B cell (primary cell): ENCODE data around the gene SKOR1. TPM values are rescaled to one million over a fixed set of nuclear protein-coding genes. Genes with fewer than 3 reads are reported as not detected.
A peak's percentile ranks its signal among the peaks of the same experiment; 100 is the strongest.

ENCODE experiments used
- ATAC-seq: fragments of 200-7000 bp; cut with Tn5 transposase; one replicate; pipeline ENCODE4 v1.10.0; 2021; ENCODE audit warnings: low read depth, mild to moderate bottlenecking, moderate number of reproducible peaks, moderate library complexity
- CTCF ChIA-PET: fragments of 350-600 bp; sonication (Branson Sonifier 250); formaldehyde crosslinking; loops from one replicate; lab custom pipeline; 2021; ENCODE audit warnings: antibody characterized with exemption, inconsistent platforms; lab: Charles Lee
- POLR2A ChIA-PET: fragments of 350-600 bp; sonication (Branson Sonifier 250); formaldehyde crosslinking; loops from one replicate; lab custom pipeline; 2021; ENCODE audit warnings: antibody characterized with exemption; lab: Charles Lee
- DNase-seq: peaks from one replicate; pipeline ENCODE4 v3.0.0; 2013
- H2AFZ ChIP-seq: 2 replicates; pipeline ENCODE4 v1.6.1; 2012; ENCODE audit warnings: mild to moderate bottlenecking, low read depth, low read length; ENCODE audit not compliant: insufficient read depth, poor library complexity, severe bottlenecking
- H3K27ac ChIP-seq, 2 donors: 1 replicate in 1 of 2; 2 replicates in 1 of 2; pipeline ENCODE4 v1.5.1; 2012 to 2013; ENCODE audit warnings: low read length in 2 of 2, mild to moderate bottlenecking in 2 of 2, moderate library complexity in 1 of 2
- H3K27me3 ChIP-seq, 4 experiments: fragments of 200-600 bp in 1 of 4; sonication (generic) in 1 of 4; replicated peaks in 1 of 4; 1 replicate in 2 of 4; 2 replicates in 2 of 4; pipeline versions ENCODE4 v1.6.1 to v1.7.0; 2013 to 2016; ENCODE audit warnings: low read length in 3 of 4, mild to moderate bottlenecking in 2 of 4, mixed read lengths in 1 of 4, moderate library complexity in 1 of 4; ENCODE audit not compliant: insufficient read depth in 4 of 4, control insufficient read depth in 3 of 4; ENCODE audit errors: control extremely low read depth in 1 of 4
- H3K36me3 ChIP-seq, 2 experiments: replicated peaks in 1 of 2; 1 replicate in 1 of 2; 2 replicates in 1 of 2; pipeline versions ENCODE4 v1.6.1 to v1.7.1; 2013; ENCODE audit warnings: low read length in 1 of 2; ENCODE audit not compliant: insufficient read depth in 2 of 2, control insufficient read depth in 1 of 2; ENCODE audit errors: control extremely low read depth in 1 of 2, extremely low read depth in 1 of 2
- H3K4me1 ChIP-seq, 2 donors: fragments of 200-600 bp in 1 of 2; sonication (generic) in 1 of 2; 1 replicate in 1 of 2; 2 replicates in 1 of 2; pipeline versions ENCODE4 v1.5.1 to v1.6.1; 2013 to 2017; ENCODE audit warnings: low read length in 2 of 2; ENCODE audit not compliant: control insufficient read depth in 2 of 2, insufficient read depth in 2 of 2
- H3K4me2 ChIP-seq: replicated peaks from 2 replicates; pipeline ENCODE3; 2012; ENCODE audit warnings: mild to moderate bottlenecking, low read depth, low read length; ENCODE audit not compliant: poor library complexity, severe bottlenecking
- H3K4me3 ChIP-seq, 5 experiments: fragments of 200-600 bp in 1 of 5; sonication (generic) in 1 of 5; 1 replicate in 3 of 5; 2 replicates in 2 of 5; pipeline versions ENCODE4 v1.5.1 to v1.7.0; 2011 to 2016; ENCODE audit warnings: low read length in 4 of 5, mild to moderate bottlenecking in 4 of 5, low read depth in 2 of 5, control low read depth in 1 of 5, moderate library complexity in 1 of 5; ENCODE audit not compliant: insufficient read depth in 1 of 5; ENCODE audit errors: control extremely low read depth in 1 of 5, extremely low read depth in 1 of 5
- H3K79me2 ChIP-seq: fragments of 200-600 bp; sonication (generic); one replicate; pipeline ENCODE4 v1.6.0; 2016; ENCODE audit warnings: low read length; ENCODE audit not compliant: control insufficient read depth, insufficient read depth
- H3K9ac ChIP-seq: fragments of 200-600 bp; sonication (generic); 2 replicates; pipeline ENCODE4 v1.6.1; 2017; ENCODE audit warnings: mild to moderate bottlenecking, low read length, moderate library complexity
- H3K9me3 ChIP-seq, 3 donors: one replicate each; pipeline versions ENCODE4 v1.6.1 to v1.7.1; 2013; ENCODE audit warnings: low read length in 2 of 3; ENCODE audit not compliant: control insufficient read depth in 2 of 3, insufficient read depth in 1 of 3; ENCODE audit errors: control extremely low read depth in 1 of 3
- H4K20me1 ChIP-seq: 2 replicates; pipeline ENCODE4 v1.6.0; 2012; ENCODE audit warnings: mild to moderate bottlenecking, low read length; ENCODE audit not compliant: insufficient read depth, control insufficient read depth, poor library complexity, severe bottlenecking
- H3K27ac Mint-ChIP-seq: one replicate; pipeline ENCODE4 v1.8.0; 2021; ENCODE audit warnings: mixed read lengths
- H3K27me3 Mint-ChIP-seq: one replicate; pipeline ENCODE4 v1.8.0; 2021; ENCODE audit warnings: mixed read lengths
- H3K4me1 Mint-ChIP-seq: one replicate; pipeline ENCODE4 v1.8.0; 2021; ENCODE audit warnings: mixed read lengths
- H3K4me3 Mint-ChIP-seq: one replicate; pipeline ENCODE4 v1.8.0; 2021; ENCODE audit warnings: mixed read lengths
- H3K9me3 Mint-ChIP-seq: one replicate; pipeline ENCODE4 v1.8.0; 2022; ENCODE audit warnings: mixed read lengths; ENCODE audit not compliant: insufficient read depth
- CTCF ChIP-seq: fragments of 200-600 bp; IDR thresholded peaks from one replicate; pipeline ENCODE4 v1.8.0; 2022; ENCODE audit warnings: antibody characterized with exemption, mild to moderate bottlenecking
- EZH2 ChIP-seq: IDR thresholded peaks from 2 replicates; pipeline ENCODE4 v1.6.1; 2012; ENCODE audit warnings: borderline replicate concordance, low read depth, mild to moderate bottlenecking, moderate library complexity, low read length; ENCODE audit not compliant: insufficient read depth, poor library complexity, severe bottlenecking
- whole genome bisulfite sequencing: methylation state at CpG from one replicate; pipeline ENCODE4 v1.1.5; 2013; ENCODE audit warnings: missing lambda C conversion rate; ENCODE audit not compliant: insufficient coverage; 5-methylcytosine and 5-hydroxymethylcytosine counted together
- intact Hi-C: fragments of 100-400 bp; cut with micrococcal nuclease; formaldehyde crosslinking; loops from one replicate; pipeline ENCODE4 v1.10.0; 2022
- polyA plus RNA-seq: library from polyadenylated mRNA; depleted of rRNA; stranded (reverse); fragments of >200 nt; gene quantifications from 2 replicates; pipeline ENCODE4 v1.2.3, GENCODE V29; 2012
- total RNA-seq, 2 donors: library from RNA; stranded (reverse); fragments of 120-200 nt in 1 of 2; gene quantifications; 1 replicate in 1 of 2; 2 replicates in 1 of 2; pipeline versions ENCODE4 v1.2.3 to v1.2.4, GENCODE V29; 2013 to 2022

SKOR1 gene
- total and polyA plus RNA-seq, 2 donors (not counting 1 experiment from before 2014, with no cell fraction given) = 0.37 to 0.67 TPM

GRCh38 chr15:67826717-67827561 lies 1.6 kb downstream of the SKOR1 start:
- H3K9ac ChIP-seq = no peak overlapping the region
- peak overlapping the region; percentile 60 for H3K4me2 ChIP-seq
- DNase-seq (peak; percentile 38), ATAC-seq (no peak)
- no peak overlapping the region for H2AFZ ChIP-seq
- Mint-ChIP-seq H3K27me3 (peaks cover 65% of the 10 kb centered on the region), H3K9me3 (no peaks in the 10 kb centered on the region), H3K4me1 (peaks cover 58% of the 10 kb centered on the region), H3K27ac (no peak overlapping the region), H3K4me3 (no peak overlapping the region)
- no peaks in the 10 kb centered on the region for H3K79me2 ChIP-seq
- ChIA-PET POLR2A (no interaction called here), CTCF (interaction anchor here (1.1 to 16.8 kb wide), 4 partner anchors 9 to 44 kb away, joined by 4 to 237 read pairs (median 10); no protein-coding TSS in a partner anchor)
- H3K9me3 ChIP-seq = peaks cover 0 to 80% (median 17%) of the 10 kb centered on the region in 3 donors
- peaks cover 19% of the 10 kb centered on the region for H4K20me1 ChIP-seq
- no peak overlapping the region for H3K27ac ChIP-seq
- peaks cover 59 to 77% of the 10 kb centered on the region in 2 donors for H3K4me1 ChIP-seq
- H3K36me3 ChIP-seq = no peaks in the 10 kb centered on the region
- 15% methylated on average over 88 of the region's 88 CpGs for WGBS
- TF ChIP-seq EZH2 (no peak), CTCF (no peak)
- intact Hi-C loops = no loop called here
- no peak overlapping the region for H3K4me3 ChIP-seq
- peaks cover 4 to 89% (median 72%) of the 10 kb centered on the region in 4 experiments for H3K27me3 ChIP-seq
